H7 (cell line): ENCODE results near the gene PAM. TPM values are rescaled to one million over a fixed set of nuclear protein-coding genes. Genes with fewer than 3 reads are reported as not detected.
A peak's percentile ranks its signal among the peaks of the same experiment; 100 is the strongest.

Source experiments
- DNase-seq: peaks from one replicate; pipeline ENCODE4 v3.0.0; 2012
- H3K27me3 ChIP-seq: 2 replicates; pipeline ENCODE4 v1.6.0; 2011; ENCODE audit warnings: mild to moderate bottlenecking, low read length; ENCODE audit not compliant: control insufficient read depth, insufficient read depth
- H3K36me3 ChIP-seq: replicated peaks from 2 replicates; pipeline ENCODE4 v1.5.1; 2011; ENCODE audit warnings: low read length; ENCODE audit not compliant: control insufficient read depth, insufficient read depth
- H3K4me3 ChIP-seq: 2 replicates; pipeline ENCODE4 v1.5.1; 2011; ENCODE audit warnings: low read depth, mild to moderate bottlenecking, control low read depth, low read length, moderate library complexity; ENCODE audit not compliant: insufficient read depth
- total RNA-seq: library from RNA; depleted of rRNA; stranded (reverse); fragments of >200 nt; shearing (Covaris generic); gene quantifications from 2 replicates; pipeline ENCODE4 v1.2.3, GENCODE V29; 2014

PAM gene
- total RNA-seq, 1 experiment from 2014 or later: 33.9 TPM

- H3K27me3 ChIP-seq: no peaks in the 10 kb centered on the region
- no peak overlapping the region for H3K4me3 ChIP-seq
- DNase-seq: no peak
- H3K36me3 ChIP-seq: no peaks in the 10 kb centered on the region
These were observed 191.9 kb downstream of the PAM start for GRCh38 chr5:102946971-102947370.

GRCh38 chr5:102955488-102955887, 200.4 kb downstream of the PAM start:
- DNase-seq: no peak
- no peak overlapping the region for H3K4me3 ChIP-seq
- H3K27me3 ChIP-seq: no peaks in the 10 kb centered on the region

GRCh38 chr5:102956599-102956998, 201.5 kb downstream of the PAM start:
- Histone ChIP-seq H3K4me3 (no peak overlapping the region), H3K36me3 (no peaks in the 10 kb centered on the region), H3K27me3 (no peaks in the 10 kb centered on the region)

More at GRCh38 chr5:102955488-102955887, 200.4 kb downstream of the PAM start:
- H3K36me3 ChIP-seq: no peaks in the 10 kb centered on the region

GRCh38 chr5:102957141-102957540, 202.0 kb downstream of the PAM start:
- no peak for DNase-seq
- H3K36me3 ChIP-seq: no peaks in the 10 kb centered on the region
- H3K4me3 ChIP-seq: no peak overlapping the region
- no peaks in the 10 kb centered on the region for H3K27me3 ChIP-seq

More at GRCh38 chr5:102956599-102956998, 201.5 kb downstream of the PAM start:
- DNase-seq: no peak

- H3K4me3 ChIP-seq: no peak overlapping the region
- no peak for DNase-seq
- no peaks in the 10 kb centered on the region for H3K27me3 ChIP-seq
- no peaks in the 10 kb centered on the region for H3K36me3 ChIP-seq
These were observed 203.4 kb downstream of the PAM start for GRCh38 chr5:102958481-102959011.

- Histone ChIP-seq H3K27me3 (no peaks in the 10 kb centered on the region), H3K36me3 (no peaks in the 10 kb centered on the region), H3K4me3 (no peak overlapping the region)
- no peak for DNase-seq
These were observed 203.9 kb downstream of the PAM start for GRCh38 chr5:102959055-102959454.

- Histone ChIP-seq H3K4me3 (no peak overlapping the region), H3K36me3 (no peaks in the 10 kb centered on the region), H3K27me3 (no peaks in the 10 kb centered on the region)
- no peak for DNase-seq
These were observed 206.6 kb downstream of the PAM start for GRCh38 chr5:102961671-102962070.

- Histone ChIP-seq H3K27me3 (no peaks in the 10 kb centered on the region), H3K36me3 (no peaks in the 10 kb centered on the region), H3K4me3 (no peak overlapping the region)
- DNase-seq: no peak
These were observed 210.5 kb downstream of the PAM start for GRCh38 chr5:102965653-102966052.

- Histone ChIP-seq H3K4me3 (no peak overlapping the region), H3K27me3 (no peaks in the 10 kb centered on the region), H3K36me3 (no peaks in the 10 kb centered on the region)
- no peak for DNase-seq
These were observed 214.5 kb downstream of the PAM start for GRCh38 chr5:102969641-102970040.

- H3K36me3 ChIP-seq: no peaks in the 10 kb centered on the region
- DNase-seq: no peak
- H3K4me3 ChIP-seq: no peak overlapping the region
- no peaks in the 10 kb centered on the region for H3K27me3 ChIP-seq
These were observed 216.7 kb downstream of the PAM start for GRCh38 chr5:102971676-102972293.

- Histone ChIP-seq H3K36me3 (no peaks in the 10 kb centered on the region), H3K4me3 (no peak overlapping the region), H3K27me3 (no peaks in the 10 kb centered on the region)
- peak; percentile 22 for DNase-seq
These were observed 219.1 kb downstream of the PAM start for GRCh38 chr5:102974177-102974576.

- Histone ChIP-seq H3K4me3 (no peak overlapping the region), H3K36me3 (no peaks in the 10 kb centered on the region), H3K27me3 (no peaks in the 10 kb centered on the region)
- no peak for DNase-seq
These were observed 219.9 kb downstream of the PAM start for GRCh38 chr5:102975045-102975444.

GRCh38 chr5:102975457-102976182, 220.5 kb downstream of the PAM start:
- Histone ChIP-seq H3K4me3 (no peak overlapping the region), H3K27me3 (no peaks in the 10 kb centered on the region), H3K36me3 (no peaks in the 10 kb centered on the region)
- DNase-seq: no peak

GRCh38 chr5:102981957-102982635, 227.0 kb downstream of the PAM start:
- no peaks in the 10 kb centered on the region for H3K27me3 ChIP-seq
- DNase-seq: no peak
- H3K36me3 ChIP-seq: no peaks in the 10 kb centered on the region
- H3K4me3 ChIP-seq: no peak overlapping the region

- DNase-seq: no peak
- H3K27me3 ChIP-seq: no peaks in the 10 kb centered on the region
- H3K4me3 ChIP-seq: no peak overlapping the region
- no peaks in the 10 kb centered on the region for H3K36me3 ChIP-seq
These were observed 231.0 kb downstream of the PAM start for GRCh38 chr5:102986074-102986473.
